A549 treated with GW870086 at 1 μM for 4 hours (cell line): ENCODE measurements around the gene GARIN6. TPM values are rescaled to one million over a fixed set of nuclear protein-coding genes. Genes with fewer than 3 reads are reported as not detected.

Experiments used
- total RNA-seq: library from RNA; stranded (reverse); fragments of 200-300 nt; extraction: Qiagen RNA extraction; gene quantifications from 5 replicates; pipeline ENCODE4 v1.2.3, GENCODE V29; 2022; ENCODE audit warnings: low read depth

Gene GARIN6
- not detected in 5 replicates for total RNA-seq

GRCh38 chr12:99647453-99647852, at the start of gene GARIN6:
TSS of gene GARIN6 (plus strand) at chr12:99647753. CDS start at chr12:99648175, 422 bp downstream.

